ENCODE measurements around the gene IWS1.
"Not testable (repeated sequence)": the region's sequence is repeated elsewhere in the genome, so short reads cannot be mapped to it uniquely, and the experiment has no call there.

The IWS1 gene

DNA sequence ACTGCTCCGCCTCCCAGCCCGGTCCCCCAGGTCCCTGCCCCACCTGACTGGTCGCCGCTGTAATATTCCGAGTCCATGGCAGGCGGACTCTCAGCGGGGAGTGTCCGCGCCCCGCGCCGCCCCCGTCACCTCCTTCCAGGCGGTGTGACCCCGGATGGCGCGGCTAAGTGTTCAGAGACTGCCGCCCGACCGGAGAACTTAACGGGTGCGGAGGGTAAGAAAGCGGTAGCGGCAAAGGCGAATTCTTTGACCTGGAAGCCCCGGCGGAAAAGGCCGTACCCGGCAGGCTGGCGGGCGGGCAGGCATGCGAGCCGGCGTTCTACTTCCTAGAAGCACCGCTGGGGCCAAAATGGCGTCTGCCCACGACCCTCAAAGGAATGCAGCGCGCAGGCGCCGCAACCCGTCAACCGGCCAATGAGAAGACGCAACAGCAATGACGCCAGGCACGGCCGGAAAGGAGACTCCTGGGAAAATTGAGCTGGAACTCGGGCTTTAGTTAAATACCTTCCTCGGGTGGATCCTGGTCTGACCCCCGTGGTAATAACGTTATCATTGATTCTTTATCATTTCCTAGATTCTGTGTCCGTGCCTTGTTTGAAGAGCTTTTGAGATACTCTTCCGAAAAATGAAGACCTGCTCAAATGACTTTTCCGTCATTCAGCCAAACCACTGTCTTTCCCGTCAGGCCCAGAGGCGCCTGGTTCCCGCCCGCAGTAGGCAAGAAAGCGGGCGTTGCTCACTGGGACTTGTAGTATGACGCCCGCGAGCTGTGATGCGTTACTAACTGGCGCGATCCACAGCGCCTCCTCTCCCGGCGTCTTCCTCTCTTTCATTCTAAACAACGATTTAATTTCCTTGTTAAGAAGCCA is at the start of gene IWS1:
TSS of gene IWS1 (minus strand) at position 358 of the 869 bp plus-strand sequence. CDS start at position 77, 281 bp downstream.
- peak; percentile 88 for DNase-seq

DNA sequence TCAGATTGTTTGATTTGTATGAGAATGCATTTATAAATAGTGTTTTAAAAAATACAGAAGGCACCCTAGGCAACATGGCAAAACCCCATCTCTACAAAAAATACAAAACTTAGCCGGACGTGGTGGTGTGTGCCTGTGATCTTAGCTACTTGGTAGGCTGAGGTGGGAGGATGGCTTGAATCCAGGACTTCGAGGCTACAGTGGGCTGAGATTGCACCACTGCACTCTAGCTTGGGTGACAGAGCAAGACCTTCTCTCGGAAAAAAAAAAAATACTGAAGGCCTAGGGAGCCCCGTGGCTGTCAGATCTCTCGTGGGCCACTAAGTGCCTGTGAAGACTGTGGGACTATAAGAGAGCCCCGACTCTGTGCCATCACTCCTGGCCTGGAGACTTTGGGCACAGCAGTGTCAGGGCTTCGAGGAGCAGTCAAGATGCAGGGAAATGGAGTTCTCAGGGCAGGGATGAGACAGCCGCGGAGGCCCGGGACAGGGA is 49.7 kb upstream of the IWS1 start:
- DNase-seq, result no peak

DNA sequence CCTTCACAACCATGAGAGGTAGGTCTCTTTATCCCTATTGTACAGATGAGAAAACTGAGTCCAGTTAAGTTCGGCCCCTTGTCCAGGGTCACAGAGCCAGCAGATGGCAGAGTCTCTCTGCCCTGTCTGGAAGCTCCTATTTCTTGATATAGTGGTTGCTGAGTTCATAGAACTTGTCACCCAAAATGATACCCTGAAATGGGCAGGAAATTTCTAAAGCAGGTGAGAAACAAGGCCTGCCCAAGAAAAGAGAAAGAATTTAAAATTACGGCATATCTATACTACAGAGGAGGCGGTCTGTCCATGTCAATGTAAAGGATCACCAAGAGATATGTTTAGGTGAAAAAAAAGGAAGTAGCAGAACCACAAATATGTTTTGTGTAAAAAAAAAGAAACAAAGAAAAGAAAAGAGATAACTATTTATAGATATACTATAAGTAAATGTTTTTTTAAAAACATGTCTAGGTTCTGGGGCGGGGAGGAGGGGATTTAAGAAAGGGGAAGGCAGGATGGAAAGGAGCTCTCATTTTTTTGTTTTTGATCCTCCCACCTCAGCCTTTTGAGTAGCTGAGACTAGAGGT is 49.0 kb upstream of the IWS1 start:
- DNase-seq, result no peak

DNA sequence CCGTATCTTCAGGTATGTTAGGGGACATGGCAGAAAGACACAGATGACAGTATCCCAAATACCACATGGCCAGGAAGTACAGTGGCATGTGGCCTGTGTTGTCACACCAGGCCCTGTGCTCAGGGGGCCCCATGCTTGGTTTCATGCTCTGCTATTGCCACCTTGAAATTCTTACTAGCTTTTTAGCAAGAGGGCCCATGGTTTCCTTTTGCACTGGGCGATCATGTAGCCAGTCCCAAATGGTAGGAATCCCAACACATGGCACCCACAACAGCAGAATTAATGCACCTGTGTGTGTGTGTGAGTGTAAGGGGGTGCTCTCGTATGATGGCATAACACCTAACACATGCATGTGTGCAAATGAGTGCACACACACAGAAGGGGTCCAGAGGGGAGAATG is 48.4 kb upstream of the IWS1 start:
- no peak for DNase-seq

DNA sequence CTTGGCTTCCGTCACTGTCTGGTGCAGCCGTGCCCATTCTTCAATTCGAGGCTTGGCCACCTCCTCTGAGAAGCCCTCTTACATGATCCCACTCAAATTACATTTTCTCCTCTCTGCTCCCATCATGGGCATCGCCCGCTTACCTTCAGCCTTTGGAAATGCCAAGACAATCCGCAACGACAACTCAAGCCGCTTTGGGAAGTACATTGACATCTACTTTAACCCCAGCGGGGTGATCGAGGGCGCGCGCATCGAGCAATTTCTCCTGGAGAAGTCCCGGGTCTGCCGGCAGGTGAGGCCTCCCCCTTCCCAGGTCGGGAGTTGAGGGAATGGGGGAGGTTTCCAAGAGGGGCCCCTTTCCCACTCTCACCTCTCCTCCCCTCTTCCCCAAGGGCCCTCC is 47.5 kb upstream of the IWS1 start:
- DNase-seq, result no peak

DNA sequence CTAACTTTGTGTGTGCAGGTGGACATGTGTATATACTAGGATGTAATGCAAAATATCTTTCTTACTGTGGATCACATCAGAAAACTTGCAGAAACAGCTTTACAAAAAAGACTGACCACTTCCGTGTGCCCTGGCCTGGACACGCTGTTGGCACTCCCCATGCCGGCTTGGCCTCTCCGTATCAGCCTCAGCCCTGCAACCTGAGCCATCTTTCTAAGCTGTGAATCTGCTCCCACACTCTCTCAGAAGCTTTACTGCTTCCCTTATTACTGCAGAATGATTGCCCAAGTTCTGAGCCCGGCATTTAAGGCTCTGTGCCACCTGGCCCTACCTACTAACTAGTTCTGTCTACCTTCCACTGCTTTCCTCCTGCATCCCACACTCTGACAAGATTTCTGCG is 47.0 kb upstream of the IWS1 start:
- no peak for DNase-seq

DNA sequence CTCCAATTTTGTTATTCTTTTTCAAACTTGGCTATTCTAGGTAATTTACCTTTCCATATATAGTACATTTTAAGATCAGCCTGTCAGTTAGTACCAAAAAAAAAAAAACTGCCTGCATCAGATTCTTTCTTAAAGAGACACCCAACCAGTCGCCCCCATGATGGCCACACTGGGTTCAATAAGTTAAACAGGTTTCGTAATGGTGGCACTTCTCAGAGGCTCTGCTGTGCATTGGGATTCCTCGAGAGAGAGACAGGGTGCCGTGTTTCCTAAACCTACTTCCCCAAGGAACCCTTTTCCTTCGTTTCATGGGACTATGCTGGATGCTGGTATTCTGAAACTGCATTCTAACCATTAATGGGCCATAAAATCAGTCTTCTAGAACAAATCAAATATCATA is 46.6 kb upstream of the IWS1 start:
- no peak for DNase-seq

DNA sequence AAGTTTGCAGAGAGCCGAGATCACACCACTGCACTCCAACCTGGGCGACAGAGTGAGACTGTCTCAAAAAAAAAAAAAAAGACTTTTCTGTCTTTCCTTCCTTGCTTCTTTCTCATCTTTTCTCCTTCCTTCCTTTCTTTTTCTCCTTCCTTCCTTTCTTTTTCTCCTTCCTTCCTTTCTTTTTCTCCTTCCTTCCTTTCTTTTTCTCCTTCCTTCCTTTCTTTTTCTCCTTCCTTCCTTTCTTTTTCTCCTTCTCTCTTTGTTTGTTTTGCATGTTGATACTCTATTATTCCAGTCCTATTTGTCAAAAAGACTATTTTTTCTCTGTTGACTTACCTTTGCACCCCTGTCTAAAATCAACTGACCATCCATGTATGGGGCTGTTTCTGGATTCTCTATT is 46.1 kb upstream of the IWS1 start:
- DNase-seq, result not testable (repeated sequence)

DNA sequence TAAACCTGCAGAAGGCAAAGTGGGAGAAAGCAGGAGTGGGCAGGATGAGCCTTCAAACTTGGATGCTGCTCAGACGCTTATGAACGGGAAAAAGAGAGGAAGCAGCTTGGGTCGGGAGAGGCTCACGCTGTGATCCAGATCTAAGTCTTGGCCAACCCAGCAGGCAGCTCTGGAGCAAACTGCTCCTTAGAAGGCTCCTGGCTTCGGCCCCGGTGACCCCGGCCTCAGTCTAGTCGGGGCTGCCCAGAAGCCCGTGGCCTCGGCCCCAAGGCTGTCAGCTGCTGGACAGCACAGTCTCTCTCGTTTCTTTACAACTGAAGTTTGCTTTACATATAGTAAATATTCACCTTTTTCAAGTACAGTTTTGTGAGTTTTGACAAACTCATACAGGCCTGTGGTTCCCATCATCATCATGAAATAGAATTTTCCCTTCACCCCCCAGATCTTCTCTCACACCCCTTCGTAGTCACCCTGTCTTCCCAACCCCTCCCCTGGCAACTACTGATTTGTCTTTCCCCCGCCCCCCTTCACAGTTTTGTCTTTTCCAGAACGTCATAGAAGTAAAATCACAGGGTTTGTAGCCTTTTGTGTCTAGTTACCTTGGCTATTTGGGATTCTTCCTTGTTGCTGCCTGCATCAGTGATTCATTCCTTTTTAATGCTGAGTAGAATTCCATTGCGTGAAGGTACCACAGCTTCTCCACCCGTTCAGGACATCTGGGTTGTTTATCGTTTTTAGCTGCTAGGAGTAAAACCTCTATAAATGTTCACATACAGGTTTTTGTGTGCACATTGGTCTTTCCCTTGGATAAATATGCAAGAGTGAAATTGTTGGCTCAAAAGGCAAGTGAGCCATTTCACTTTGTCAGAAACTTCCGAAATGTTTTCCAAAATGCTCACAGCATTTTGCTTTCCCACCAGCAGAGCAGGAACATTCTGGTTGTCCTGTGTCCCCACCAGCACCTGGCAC is 44.3 kb upstream of the IWS1 start:
- DNase-seq, result no peak

DNA sequence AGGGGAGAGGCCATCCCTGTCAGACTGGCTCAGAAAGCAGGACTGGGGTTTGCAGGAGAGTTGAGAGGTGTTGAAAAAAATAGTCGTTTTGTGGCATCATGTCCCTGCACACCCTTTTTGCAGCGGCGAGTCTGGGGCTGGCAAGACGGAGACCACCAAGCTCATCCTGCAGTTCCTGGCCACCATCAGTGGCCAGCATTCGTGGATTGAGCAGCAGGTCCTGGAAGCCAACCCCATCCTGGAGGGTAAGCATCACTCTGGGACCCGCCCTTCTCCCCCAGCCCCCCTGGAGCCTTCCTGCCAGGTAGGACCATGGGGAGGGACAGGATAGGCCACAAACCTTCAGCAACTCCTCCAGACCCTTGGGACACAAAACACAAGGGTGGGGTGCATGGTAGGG is 43.4 kb upstream of the IWS1 start:
- DNase-seq, result no peak

DNA sequence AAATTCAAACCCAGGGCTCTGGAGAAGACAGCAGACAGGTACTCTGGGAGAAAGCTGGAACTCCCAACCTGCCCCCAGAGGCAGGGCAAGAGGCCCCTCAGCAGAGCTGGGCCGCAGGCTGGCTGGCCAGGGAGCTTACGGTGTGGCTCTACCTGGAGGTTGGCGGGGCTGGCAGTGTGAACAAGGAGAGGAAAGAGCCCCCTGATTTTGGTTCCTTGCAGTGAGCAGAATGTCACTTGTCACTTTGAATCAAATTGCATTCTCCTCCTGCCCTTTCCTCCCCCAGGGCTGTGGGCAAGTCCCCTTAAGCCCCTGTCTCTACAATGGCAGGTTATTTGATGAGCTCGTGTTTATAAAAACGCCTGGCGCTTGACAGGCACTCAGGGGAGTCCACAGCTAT is 41.8 kb upstream of the IWS1 start:
- no peak for DNase-seq

DNA sequence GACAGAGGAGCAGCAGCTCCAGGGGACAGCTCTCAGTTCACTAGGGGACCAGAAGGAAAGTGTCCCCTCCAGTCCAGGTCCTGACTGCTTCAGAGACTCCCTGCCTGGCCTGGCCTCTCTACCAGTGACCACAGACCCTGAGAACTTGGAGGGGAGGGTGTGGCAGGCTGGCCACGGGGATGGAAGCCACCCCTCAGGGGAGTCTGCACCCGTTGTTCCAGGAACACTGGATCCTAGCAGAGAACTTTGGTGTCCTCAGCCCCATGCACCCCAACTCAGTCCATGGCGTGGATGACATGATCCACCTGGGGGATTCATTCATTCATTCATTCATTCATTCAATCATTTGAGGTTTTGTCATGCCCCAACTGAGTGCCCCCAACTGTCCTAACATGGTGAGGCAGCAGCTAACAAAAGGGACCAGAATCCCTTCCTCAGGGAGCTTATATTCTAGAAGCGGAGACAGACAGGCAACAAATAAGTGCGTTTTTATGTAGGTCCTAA is 41.1 kb upstream of the IWS1 start:
- no peak for DNase-seq

DNA sequence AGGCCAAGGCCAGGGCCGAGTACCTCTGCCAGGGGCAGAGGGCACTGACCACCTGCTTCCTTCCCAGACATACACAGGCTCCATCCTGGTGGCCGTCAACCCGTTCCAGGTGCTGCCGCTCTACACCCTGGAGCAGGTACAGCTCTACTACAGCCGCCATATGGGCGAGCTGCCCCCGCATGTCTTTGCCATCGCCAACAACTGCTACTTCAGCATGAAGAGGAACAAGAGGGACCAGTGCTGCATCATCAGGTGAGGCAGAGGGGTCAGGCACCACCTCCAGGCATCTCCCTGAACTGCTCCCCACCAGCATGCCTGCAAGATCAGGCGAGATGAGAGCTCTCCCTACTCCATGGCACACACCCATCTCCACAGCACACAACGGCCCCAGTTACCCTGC is 40.3 kb upstream of the IWS1 start:
- DNase-seq, result no peak

DNA sequence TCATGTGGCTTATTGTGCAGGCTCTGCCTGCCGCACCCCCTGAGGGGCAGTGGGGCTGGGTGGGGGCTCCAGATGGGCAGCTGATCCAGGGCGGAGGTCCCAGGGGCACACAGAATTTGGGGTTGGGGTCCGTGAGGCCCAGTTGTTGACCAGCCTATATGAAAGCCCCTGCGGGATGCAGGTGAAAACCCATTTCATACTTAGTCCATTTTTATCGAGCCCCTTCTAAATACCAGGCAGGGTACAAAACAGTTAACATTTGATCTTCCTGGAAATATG is 39.8 kb upstream of the IWS1 start:
- DNase-seq, result no peak

DNA sequence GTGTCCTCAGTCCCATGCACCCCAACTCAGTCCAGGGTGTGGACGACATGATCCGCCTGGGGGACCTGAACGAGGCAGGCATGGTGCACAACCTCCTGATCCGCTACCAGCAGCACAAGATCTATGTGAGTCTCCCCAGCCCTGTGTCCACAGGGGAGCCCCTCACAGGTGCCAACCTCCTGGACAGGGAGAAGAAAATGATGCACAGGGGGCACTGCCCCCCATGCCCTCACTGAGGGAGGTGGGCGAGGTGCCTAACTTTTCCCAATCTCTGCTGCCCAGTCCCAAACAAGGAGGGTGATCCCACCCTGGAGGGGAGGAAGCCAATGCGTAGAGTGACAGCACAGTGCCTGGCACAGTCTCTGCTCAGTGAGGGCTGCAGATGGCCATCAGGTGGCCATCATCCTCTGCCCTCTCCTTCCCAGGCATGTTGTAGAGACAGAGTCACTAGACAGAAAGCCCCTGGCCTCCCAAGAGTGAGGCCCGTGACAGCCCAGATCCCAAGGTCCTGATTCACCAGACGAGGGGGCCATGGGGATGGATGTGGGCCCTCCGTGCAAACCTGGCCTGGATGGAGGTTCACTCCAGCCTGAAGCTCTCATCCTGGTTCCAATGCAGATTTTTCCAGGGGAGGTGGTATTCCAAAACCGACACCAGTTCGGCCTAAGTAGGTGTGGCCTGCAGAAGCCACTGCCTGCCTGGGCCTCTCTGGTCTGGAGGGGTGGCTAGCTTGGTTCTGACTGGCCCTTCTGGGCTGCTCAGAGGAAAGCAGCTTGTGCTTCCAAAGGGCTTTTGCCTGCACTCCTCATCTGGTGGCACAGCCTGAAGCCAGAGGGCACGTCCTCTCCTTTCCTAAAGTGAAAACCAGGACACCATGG is 39.2 kb upstream of the IWS1 start:
- DNase-seq, result no peak

DNA sequence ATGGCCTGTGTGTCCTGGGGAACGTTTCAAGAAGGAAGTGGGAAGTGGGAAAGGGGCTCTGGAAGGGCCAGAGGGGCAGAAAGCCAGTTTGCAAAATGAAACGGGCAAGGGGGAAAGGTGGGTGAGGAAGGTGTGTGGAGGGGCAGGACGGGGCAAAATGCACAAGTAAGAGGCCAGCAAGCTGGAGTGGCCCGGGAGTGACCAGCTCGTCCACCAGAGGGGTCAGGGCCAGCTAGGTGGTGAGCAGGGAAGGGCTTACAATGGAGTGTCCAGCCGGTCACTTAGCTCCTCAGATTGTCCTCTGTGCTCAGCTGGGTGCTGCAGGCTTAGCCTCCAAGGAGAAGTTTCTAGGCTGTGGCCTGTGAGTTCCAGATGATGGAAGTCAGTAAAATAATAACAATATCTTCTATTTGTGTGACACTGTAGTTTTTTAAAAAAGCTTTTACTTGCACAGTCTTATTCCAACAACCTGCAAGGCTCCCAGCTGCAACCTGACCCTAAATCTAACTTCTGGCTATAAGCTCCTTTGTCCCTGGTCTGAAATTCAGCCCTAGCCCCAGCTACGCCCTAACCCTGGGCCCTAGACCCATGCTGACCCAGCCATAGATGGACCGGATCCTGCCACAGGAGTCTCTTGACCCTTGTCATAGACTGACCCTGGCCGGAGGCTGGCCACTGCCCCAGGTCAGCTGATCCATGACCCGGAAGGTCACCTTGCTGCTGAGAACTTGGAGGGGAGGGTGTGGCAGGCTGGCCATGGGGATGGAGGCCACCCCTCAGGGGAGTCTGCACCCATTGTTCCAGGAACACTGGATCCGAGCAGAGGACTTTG is 38.4 kb upstream of the IWS1 start:
- DNase-seq, result no peak

DNA sequence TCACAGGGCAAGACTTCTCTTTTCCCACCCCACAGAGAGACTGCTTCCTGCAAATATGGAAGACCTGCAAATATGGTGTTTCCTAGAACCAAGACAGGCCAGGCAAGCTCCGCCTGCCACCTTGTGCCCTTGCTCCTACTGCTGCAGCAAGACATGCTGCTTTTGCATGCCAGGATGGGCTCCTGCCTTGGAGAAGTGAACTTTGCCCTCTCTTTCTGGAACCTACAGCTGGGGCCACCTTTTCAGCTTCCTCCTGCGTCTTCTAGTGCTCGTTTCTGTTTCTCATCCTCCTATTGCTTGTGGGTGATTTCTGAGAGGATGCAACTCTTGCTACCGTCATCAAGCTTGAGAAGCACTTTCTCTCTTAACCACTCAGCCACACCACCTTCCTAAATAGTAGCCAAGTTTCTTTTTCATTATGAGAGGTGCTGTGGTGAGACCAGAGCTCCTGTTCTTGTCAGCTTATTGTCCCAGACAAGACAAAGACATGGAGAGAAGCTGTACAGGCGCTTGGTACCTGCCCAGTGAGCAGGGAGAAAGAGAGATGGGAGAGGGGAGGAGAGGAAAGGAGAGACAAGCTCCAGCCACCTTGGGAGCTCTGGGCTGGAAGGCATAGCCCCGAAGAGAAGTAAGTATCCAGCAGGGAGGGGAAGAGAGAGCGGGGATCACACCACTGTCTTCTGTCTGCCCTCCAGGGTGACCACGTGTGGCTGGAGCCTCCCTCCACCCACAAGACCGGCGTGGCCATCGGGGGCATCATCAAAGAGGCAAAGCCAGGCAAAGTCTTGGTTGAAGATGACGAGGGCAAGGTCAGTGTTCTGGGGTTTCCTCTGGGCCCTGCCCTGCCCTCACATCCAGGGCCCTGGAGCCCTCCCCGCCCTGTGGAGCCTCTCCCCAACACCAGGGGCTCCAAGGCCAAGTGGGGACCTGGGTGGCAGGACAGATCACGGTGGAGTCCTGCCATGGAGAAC is 37.5 kb upstream of the IWS1 start:
- DNase-seq, result no peak

DNA sequence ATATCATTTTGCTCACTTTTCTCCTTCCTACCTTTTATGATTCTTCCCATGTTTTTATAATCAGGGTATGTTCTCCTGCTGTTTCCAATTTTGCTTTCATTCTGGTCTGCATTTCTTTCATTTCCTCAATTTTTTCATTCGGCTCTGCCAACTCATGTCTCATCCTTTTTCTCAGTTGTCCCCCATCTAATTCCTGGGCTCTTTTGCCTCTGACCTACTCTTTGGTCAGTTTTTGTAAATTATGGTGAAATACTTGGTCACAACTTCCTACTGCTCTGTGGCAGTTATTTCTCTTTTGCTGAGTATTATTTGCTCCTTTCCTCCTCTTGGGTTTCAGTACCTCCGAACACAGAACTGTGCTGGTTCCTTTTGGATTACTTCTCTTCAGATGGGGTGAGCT is 36.6 kb upstream of the IWS1 start:
- DNase-seq, result no peak

DNA sequence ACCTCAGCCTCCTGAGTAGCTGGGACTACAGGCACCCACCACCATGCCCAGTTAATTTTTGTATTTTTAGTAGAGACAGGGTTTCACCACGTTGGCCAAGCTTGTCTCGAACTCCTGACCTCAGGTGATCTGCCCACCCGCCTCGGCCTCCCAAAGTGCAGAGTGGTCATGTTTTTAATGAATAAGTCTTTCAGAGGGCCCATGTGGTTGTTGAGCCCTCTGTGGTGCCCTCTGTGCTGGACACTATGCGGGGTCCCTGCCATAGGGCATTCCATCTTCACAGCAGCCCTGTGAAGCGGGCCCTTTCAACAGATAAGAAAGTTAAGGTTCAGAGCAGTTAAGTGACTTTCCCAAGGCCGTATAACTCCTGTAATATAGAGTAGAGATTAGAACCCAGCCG is 35.1 kb upstream of the IWS1 start:
- no peak for DNase-seq

DNA sequence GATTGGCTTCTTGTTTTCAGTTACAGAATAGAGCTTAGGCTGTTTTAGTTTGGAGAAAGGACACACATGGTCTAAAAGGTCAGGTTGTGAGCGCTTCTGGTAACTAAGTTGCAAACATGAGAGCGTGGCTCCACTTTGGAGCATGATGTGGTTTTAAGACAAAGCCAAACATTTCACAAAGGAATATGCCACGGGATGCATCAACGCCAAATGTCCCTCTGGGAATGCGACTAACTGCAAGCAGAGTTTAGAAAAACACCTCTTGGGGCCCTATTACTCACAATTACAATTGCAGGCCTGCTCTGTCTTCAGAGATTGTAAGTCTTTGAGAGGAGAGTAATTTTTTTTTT is 34.6 kb upstream of the IWS1 start:
- no peak for DNase-seq

All from NCI-H2081 treated with DMSO at 0.1 percent for 48 hours (cell line).